Peyer's patch (tissue), 4 donors: Measurements from ENCODE around the gene GLO1.

Experiments
- CTCF ChIP-seq, 6 experiments: fragments of 450-650 bp in 4 of 6; fragments of 200-600 bp in 2 of 6; sonication (generic) in 1 of 6; IDR thresholded peaks; one replicate each; pipeline ENCODE4 v1.5.1; 2017 to 2019; ENCODE audit warnings: antibody characterized with exemption in 6 of 6, mild to moderate bottlenecking in 3 of 6, moderate library complexity in 1 of 6
- POLR2A ChIP-seq, 2 donors: fragments of 450-650 bp; IDR thresholded peaks; one replicate each; pipeline ENCODE4 v1.5.1; 2017; ENCODE audit warnings: antibody characterized with exemption in 2 of 2, mild to moderate bottlenecking in 2 of 2, moderate library complexity in 2 of 2

- TF ChIP-seq POLR2A (IDR thresholded peaks at IDR 0.05) = no peak
- no peak for TF ChIP-seq CTCF (IDR thresholded peaks at IDR 0.05)
Measured at GRCh38 chr6:38651121-38651784, 51.7 kb downstream of the GLO1 start.
